Neural progenitor cell (in vitro differentiated cells): ENCODE measurements around the gene DLG4.

Experiments used
- CTCF ChIP-seq: fragments of 200-600 bp; sonication (generic); IDR thresholded peaks from 2 replicates; pipeline ENCODE4 v1.5.1; 2017; ENCODE audit warnings: antibody characterized with exemption, mild to moderate bottlenecking
- EZH2 ChIP-seq: fragments of 200-600 bp; sonication (generic); IDR thresholded peaks from 2 replicates; pipeline ENCODE4 v1.6.1; 2017; ENCODE audit warnings: antibody characterized with exemption, mild to moderate bottlenecking, moderate library complexity

GRCh38 chr17:7253082-7253481 is 33.4 kb upstream of the DLG4 start:
- TF ChIP-seq CTCF (no peak), EZH2 (no peak)
